ENCODE measurements around the gene ELK4. TPM values are rescaled to one million over a fixed set of nuclear protein-coding genes. Genes with fewer than 3 reads are reported as not detected.

Gene ELK4
- total and polyA plus RNA-seq, 2 experiments from 2014 or later = 5.1 to 19.7 TPM

DNA sequence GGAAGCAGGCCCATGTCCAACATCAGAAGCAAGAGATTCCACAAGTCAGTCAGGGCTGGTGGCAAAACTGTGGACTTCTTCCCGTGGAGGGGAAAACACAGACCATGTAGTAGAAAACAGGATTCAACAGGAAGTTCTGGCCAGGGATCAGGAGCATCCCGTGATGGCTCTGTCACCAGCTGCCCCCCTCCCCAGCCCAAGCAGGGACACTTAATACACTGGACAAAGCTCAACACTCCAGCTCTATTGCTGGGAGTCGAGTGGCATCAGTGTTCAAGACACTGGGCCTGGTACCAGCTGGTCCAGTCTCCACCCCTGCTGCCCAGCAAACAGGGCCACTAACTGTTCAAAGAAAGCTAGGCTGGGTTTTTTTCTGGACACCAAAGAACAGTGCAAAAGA is 44.8 kb upstream of the ELK4 start:
- no peak overlapping the region for H3K27ac Mint-ChIP-seq
- no peaks in the 10 kb centered on the region for H3K36me3 ChIP-seq (ENCODE audit: insufficient read depth)
- peaks cover 10% of the 10 kb centered on the region for H3K27me3 ChIP-seq (ENCODE audit: insufficient read depth)
- no peak overlapping the region for H3K27ac ChIP-seq (ENCODE audit: low read depth)
- peaks cover 45% of the 10 kb centered on the region for H3K79me2 ChIP-seq (replicated peaks; ENCODE audit: insufficient read depth)
- H3K36me3 Mint-ChIP-seq (ENCODE audit: low read depth) = no peaks in the 10 kb centered on the region; the same call in 2 of the 3 replicates
- no peaks in the 10 kb centered on the region for H3K9me2 ChIP-seq (ENCODE audit: insufficient read depth)
- H3K4me1 Mint-ChIP-seq = peaks cover 58% of the 10 kb centered on the region
- no peaks in the 10 kb centered on the region; the same call in 2 of the 3 replicates for H3K9me3 Mint-ChIP-seq
- H2AFZ ChIP-seq = no peak overlapping the region
- TF ChIP-seq, protein P1, sequence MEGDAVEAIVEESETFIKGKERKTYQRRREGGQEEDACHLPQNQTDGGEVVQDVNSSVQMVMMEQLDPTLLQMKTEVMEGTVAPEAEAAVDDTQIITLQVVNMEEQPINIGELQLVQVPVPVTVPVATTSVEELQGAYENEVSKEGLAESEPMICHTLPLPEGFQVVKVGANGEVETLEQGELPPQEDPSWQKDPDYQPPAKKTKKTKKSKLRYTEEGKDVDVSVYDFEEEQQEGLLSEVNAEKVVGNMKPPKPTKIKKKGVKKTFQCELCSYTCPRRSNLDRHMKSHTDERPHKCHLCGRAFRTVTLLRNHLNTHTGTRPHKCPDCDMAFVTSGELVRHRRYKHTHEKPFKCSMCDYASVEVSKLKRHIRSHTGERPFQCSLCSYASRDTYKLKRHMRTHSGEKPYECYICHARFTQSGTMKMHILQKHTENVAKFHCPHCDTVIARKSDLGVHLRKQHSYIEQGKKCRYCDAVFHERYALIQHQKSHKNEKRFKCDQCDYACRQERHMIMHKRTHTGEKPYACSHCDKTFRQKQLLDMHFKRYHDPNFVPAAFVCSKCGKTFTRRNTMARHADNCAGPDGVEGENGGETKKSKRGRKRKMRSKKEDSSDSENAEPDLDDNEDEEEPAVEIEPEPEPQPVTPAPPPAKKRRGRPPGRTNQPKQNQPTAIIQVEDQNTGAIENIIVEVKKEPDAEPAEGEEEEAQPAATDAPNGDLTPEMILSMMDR (conservative IDR thresholded peaks at IDR 0.05; ENCODE audit: low read depth in 2 of 2) = no peak
- TF ChIP-seq, protein P2, sequence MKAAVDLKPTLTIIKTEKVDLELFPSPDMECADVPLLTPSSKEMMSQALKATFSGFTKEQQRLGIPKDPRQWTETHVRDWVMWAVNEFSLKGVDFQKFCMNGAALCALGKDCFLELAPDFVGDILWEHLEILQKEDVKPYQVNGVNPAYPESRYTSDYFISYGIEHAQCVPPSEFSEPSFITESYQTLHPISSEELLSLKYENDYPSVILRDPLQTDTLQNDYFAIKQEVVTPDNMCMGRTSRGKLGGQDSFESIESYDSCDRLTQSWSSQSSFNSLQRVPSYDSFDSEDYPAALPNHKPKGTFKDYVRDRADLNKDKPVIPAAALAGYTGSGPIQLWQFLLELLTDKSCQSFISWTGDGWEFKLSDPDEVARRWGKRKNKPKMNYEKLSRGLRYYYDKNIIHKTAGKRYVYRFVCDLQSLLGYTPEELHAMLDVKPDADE (IDR thresholded peaks at IDR 0.05) = no peak
- TF ChIP-seq NANOG (IDR thresholded peaks at IDR 0.05; ENCODE audit: borderline replicate concordance) (no peak), ZNF114 (CRISPR knock-in tag; IDR thresholded peaks at IDR 0.05) (no peak), POLR2AphosphoS5 (IDR thresholded peaks at IDR 0.05; ENCODE audit: low read depth) (no peak), STAT1 (IDR thresholded peaks at IDR 0.05; ENCODE audit: unreplicated experiment) (no peak), CREB1 (CRISPR knock-in tag; IDR thresholded peaks at IDR 0.05; ENCODE audit: low read depth) (no peak), JUNB (IDR thresholded peaks at IDR 0.05; ENCODE audit: unreplicated experiment) (no peak), EZH2 (IDR thresholded peaks at IDR 0.05; ENCODE audit: low read depth, unreplicated experiment) (no peak), EZH2phosphoT487 (IDR thresholded peaks at IDR 0.05; ENCODE audit: unreplicated experiment) (no peak), ZNF331 (CRISPR knock-in tag; IDR thresholded peaks at IDR 0.05; ENCODE audit: low read depth) (no peak)
- TF ChIP-seq, protein P3, sequence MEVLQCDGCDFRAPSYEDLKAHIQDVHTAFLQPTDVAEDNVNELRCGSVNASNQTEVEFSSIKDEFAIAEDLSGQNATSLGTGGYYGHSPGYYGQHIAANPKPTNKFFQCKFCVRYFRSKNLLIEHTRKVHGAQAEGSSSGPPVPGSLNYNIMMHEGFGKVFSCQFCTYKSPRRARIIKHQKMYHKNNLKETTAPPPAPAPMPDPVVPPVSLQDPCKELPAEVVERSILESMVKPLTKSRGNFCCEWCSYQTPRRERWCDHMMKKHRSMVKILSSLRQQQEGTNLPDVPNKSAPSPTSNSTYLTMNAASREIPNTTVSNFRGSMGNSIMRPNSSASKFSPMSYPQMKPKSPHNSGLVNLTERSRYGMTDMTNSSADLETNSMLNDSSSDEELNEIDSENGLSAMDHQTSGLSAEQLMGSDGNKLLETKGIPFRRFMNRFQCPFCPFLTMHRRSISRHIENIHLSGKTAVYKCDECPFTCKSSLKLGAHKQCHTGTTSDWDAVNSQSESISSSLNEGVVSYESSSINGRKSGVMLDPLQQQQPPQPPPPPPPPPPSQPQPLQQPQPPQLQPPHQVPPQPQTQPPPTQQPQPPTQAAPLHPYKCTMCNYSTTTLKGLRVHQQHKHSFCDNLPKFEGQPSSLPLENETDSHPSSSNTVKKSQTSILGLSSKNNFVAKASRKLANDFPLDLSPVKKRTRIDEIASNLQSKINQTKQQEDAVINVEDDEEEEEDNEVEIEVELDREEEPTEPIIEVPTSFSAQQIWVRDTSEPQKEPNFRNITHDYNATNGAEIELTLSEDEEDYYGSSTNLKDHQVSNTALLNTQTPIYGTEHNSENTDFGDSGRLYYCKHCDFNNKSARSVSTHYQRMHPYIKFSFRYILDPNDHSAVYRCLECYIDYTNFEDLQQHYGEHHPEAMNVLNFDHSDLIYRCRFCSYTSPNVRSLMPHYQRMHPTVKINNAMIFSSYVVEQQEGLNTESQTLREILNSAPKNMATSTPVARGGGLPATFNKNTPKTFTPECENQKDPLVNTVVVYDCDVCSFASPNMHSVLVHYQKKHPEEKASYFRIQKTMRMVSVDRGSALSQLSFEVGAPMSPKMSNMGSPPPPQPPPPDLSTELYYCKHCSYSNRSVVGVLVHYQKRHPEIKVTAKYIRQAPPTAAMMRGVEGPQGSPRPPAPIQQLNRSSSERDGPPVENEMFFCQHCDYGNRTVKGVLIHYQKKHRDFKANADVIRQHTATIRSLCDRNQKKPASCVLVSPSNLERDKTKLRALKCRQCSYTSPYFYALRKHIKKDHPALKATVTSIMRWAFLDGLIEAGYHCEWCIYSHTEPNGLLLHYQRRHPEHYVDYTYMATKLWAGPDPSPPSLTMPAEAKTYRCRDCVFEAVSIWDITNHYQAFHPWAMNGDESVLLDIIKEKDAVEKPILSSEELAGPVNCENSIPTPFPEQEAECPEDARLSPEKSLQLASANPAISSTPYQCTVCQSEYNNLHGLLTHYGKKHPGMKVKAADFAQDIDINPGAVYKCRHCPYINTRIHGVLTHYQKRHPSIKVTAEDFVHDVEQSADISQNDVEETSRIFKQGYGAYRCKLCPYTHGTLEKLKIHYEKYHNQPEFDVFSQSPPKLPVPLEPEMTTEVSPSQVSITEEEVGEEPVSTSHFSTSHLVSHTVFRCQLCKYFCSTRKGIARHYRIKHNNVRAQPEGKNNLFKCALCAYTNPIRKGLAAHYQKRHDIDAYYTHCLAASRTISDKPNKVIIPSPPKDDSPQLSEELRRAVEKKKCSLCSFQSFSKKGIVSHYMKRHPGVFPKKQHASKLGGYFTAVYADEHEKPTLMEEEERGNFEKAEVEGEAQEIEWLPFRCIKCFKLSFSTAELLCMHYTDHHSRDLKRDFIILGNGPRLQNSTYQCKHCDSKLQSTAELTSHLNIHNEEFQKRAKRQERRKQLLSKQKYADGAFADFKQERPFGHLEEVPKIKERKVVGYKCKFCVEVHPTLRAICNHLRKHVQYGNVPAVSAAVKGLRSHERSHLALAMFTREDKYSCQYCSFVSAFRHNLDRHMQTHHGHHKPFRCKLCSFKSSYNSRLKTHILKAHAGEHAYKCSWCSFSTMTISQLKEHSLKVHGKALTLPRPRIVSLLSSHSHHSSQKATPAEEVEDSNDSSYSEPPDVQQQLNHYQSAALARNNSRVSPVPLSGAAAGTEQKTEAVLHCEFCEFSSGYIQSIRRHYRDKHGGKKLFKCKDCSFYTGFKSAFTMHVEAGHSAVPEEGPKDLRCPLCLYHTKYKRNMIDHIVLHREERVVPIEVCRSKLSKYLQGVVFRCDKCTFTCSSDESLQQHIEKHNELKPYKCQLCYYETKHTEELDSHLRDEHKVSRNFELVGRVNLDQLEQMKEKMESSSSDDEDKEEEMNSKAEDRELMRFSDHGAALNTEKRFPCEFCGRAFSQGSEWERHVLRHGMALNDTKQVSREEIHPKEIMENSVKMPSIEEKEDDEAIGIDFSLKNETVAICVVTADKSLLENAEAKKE (CRISPR knock-in tag; IDR thresholded peaks at IDR 0.05) = no peak
- TF ChIP-seq, protein P4, sequence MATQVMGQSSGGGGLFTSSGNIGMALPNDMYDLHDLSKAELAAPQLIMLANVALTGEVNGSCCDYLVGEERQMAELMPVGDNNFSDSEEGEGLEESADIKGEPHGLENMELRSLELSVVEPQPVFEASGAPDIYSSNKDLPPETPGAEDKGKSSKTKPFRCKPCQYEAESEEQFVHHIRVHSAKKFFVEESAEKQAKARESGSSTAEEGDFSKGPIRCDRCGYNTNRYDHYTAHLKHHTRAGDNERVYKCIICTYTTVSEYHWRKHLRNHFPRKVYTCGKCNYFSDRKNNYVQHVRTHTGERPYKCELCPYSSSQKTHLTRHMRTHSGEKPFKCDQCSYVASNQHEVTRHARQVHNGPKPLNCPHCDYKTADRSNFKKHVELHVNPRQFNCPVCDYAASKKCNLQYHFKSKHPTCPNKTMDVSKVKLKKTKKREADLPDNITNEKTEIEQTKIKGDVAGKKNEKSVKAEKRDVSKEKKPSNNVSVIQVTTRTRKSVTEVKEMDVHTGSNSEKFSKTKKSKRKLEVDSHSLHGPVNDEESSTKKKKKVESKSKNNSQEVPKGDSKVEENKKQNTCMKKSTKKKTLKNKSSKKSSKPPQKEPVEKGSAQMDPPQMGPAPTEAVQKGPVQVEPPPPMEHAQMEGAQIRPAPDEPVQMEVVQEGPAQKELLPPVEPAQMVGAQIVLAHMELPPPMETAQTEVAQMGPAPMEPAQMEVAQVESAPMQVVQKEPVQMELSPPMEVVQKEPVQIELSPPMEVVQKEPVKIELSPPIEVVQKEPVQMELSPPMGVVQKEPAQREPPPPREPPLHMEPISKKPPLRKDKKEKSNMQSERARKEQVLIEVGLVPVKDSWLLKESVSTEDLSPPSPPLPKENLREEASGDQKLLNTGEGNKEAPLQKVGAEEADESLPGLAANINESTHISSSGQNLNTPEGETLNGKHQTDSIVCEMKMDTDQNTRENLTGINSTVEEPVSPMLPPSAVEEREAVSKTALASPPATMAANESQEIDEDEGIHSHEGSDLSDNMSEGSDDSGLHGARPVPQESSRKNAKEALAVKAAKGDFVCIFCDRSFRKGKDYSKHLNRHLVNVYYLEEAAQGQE (IDR thresholded peaks at IDR 0.05; ENCODE audit: unreplicated experiment) = no peak
- ATAC-seq (no peak), DNase-seq (ENCODE audit: low spot score) (no peak)
- no peak overlapping the region for H3K4me3 ChIP-seq
- no peak overlapping the region for H3K4me2 ChIP-seq
- no peak overlapping the region for H3K4me3 Mint-ChIP-seq
- H3K27me3 Mint-ChIP-seq (ENCODE audit: insufficient read depth, low read depth, poor library complexity) = peaks cover 21% of the 10 kb centered on the region
- peaks cover 49% of the 10 kb centered on the region for H3K4me1 ChIP-seq (ENCODE audit: insufficient read depth)
- peaks cover 4% of the 10 kb centered on the region; the same call in 1 of the 2 replicates for H4K20me1 ChIP-seq (replicated peaks; ENCODE audit: insufficient read depth)
- 0 out of 2 replicates have a peak, but pooled peaks cover 10% of the 10 kb centered on the region for H3F3A ChIP-seq (replicated peaks; ENCODE audit: low read depth)

All from GM23338 (cell line).